ENCODE data around the gene PPTC7.

DNA sequence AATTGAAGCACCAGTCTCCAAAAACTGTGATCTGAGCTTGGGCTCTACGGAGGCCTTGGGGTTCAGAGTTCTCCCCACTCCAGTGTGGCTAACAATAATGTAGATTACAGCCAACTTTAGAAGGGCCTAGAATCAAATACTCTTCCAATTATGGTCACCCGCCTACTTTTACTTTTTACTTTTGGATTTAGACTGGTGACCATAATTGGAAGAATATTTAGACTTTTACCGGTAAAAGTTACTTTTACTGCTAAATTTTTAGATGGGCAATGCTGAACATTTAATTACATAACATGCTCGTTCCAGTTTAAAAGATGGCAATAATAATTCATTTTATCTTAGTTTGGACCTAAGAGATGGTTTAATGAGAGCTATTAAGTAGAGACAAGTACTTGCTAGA lies 39.2 kb downstream of the PPTC7 start:
- TF ChIP-seq POLR2AphosphoS5 (IDR thresholded peaks at IDR 0.05; ENCODE audit: low read depth) = no peak
- TF ChIP-seq, protein P1, sequence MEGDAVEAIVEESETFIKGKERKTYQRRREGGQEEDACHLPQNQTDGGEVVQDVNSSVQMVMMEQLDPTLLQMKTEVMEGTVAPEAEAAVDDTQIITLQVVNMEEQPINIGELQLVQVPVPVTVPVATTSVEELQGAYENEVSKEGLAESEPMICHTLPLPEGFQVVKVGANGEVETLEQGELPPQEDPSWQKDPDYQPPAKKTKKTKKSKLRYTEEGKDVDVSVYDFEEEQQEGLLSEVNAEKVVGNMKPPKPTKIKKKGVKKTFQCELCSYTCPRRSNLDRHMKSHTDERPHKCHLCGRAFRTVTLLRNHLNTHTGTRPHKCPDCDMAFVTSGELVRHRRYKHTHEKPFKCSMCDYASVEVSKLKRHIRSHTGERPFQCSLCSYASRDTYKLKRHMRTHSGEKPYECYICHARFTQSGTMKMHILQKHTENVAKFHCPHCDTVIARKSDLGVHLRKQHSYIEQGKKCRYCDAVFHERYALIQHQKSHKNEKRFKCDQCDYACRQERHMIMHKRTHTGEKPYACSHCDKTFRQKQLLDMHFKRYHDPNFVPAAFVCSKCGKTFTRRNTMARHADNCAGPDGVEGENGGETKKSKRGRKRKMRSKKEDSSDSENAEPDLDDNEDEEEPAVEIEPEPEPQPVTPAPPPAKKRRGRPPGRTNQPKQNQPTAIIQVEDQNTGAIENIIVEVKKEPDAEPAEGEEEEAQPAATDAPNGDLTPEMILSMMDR (IDR thresholded peaks at IDR 0.05; ENCODE audit: insufficient read depth, low read length) = no peak
- TF ChIP-seq, protein P2, sequence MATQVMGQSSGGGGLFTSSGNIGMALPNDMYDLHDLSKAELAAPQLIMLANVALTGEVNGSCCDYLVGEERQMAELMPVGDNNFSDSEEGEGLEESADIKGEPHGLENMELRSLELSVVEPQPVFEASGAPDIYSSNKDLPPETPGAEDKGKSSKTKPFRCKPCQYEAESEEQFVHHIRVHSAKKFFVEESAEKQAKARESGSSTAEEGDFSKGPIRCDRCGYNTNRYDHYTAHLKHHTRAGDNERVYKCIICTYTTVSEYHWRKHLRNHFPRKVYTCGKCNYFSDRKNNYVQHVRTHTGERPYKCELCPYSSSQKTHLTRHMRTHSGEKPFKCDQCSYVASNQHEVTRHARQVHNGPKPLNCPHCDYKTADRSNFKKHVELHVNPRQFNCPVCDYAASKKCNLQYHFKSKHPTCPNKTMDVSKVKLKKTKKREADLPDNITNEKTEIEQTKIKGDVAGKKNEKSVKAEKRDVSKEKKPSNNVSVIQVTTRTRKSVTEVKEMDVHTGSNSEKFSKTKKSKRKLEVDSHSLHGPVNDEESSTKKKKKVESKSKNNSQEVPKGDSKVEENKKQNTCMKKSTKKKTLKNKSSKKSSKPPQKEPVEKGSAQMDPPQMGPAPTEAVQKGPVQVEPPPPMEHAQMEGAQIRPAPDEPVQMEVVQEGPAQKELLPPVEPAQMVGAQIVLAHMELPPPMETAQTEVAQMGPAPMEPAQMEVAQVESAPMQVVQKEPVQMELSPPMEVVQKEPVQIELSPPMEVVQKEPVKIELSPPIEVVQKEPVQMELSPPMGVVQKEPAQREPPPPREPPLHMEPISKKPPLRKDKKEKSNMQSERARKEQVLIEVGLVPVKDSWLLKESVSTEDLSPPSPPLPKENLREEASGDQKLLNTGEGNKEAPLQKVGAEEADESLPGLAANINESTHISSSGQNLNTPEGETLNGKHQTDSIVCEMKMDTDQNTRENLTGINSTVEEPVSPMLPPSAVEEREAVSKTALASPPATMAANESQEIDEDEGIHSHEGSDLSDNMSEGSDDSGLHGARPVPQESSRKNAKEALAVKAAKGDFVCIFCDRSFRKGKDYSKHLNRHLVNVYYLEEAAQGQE (IDR thresholded peaks at IDR 0.05; ENCODE audit: insufficient replicate concordance, low read depth) = no peak
- no peak for TF ChIP-seq GABPA (IDR thresholded peaks at IDR 0.05; ENCODE audit: low read depth)
- no peak for TF ChIP-seq SPI1 (IDR thresholded peaks at IDR 0.05; ENCODE audit: borderline replicate concordance, low read depth)

All from HL-60 (cell line).